ENCODE data around the gene TBC1D22A. TPM values are rescaled to one million over a fixed set of nuclear protein-coding genes. Genes with fewer than 3 reads are reported as not detected.

The TBC1D22A gene
- total RNA-seq, 2 donors from 2014 or later: 29.5 to 34.8 TPM

DNA sequence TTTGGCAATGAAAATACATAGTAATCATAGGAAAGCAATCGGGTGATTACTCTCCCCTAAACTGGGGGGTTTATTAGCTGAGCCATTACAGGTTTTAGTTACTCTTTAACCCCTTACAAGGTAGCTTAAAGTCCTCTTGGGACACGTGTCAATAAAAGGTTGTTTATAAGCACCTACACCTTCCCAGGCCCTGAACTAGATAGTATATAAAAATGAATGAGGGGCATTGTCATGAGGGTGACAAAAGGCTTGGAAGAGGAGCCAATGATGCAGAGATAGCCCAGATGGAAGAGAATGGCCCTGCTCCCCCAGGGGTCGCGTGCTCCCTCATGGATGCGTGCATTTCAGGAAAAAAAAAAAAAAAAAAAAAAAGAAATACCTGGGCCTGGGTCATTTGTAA is 276.9 kb downstream of the TBC1D22A start:
- Mint-ChIP-seq H3K4me1 (ENCODE audit: low read depth) (peaks cover 31% of the 10 kb centered on the region), H3K27ac (no peak overlapping the region), H3K27me3 (ENCODE audit: low read depth) (no peaks in the 10 kb centered on the region), H3K4me3 (no peak overlapping the region), H3K36me3 (ENCODE audit: insufficient read depth in 2 of 2) (no peaks in the 10 kb centered on the region), H3K9me3 (no peaks in the 10 kb centered on the region)
- DNase-seq (no peak), ATAC-seq (replicated peaks in 1 of 2) (no peak)

DNA sequence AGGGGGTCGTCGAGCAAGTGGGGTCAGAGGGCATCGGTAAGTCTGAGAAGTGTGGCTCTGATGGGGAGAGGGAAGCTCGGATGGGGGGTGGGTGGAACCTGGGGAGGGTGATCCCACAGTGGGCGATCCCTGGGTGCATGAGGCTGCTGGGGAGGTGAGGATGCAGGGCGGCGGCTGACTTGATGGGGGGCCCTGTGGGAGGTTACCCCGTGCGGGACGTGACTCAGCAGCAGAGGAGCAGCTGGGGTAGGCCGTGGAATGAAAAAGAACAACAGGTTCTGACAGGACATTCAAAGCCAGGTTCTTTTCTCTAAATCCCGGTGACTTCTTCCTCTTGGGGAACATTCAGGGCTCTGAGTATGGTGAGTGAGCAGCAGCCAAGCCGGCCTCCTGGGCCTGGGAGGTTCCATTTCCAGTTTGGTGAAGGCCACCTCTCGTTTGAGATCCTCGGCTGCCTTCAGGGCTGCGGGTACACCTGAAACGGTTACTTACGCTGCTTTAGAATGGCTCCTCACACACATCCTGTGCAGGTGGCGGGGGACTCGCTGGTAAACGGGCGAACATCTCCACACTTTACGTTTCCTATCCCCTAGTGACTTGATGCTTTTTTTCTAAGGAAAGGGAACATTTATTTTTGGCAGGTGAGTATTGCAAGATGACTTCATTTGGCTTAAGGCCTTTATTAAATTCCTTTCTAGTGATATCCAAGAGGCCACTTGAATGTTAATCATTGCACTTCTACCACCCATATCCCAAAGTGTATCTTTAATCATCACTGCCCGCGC is 278.2 kb downstream of the TBC1D22A start:
- no peak overlapping the region for H3K27ac Mint-ChIP-seq
- no peaks in the 10 kb centered on the region for H3K27me3 Mint-ChIP-seq (ENCODE audit: low read depth)
- ATAC-seq (replicated peaks in 1 of 2): no peak
- H3K36me3 Mint-ChIP-seq (ENCODE audit: insufficient read depth in 2 of 2): no peaks in the 10 kb centered on the region
- H3K4me3 Mint-ChIP-seq: no peak overlapping the region
- peaks cover 41% of the 10 kb centered on the region for H3K4me1 Mint-ChIP-seq (ENCODE audit: low read depth)
- DNase-seq: no peak
- H3K9me3 Mint-ChIP-seq: no peaks in the 10 kb centered on the region

GRCh38 chr22:47041271-47042115 is 279.0 kb downstream of the TBC1D22A start:
- ATAC-seq (replicated peaks in 1 of 2): no peak

DNA sequence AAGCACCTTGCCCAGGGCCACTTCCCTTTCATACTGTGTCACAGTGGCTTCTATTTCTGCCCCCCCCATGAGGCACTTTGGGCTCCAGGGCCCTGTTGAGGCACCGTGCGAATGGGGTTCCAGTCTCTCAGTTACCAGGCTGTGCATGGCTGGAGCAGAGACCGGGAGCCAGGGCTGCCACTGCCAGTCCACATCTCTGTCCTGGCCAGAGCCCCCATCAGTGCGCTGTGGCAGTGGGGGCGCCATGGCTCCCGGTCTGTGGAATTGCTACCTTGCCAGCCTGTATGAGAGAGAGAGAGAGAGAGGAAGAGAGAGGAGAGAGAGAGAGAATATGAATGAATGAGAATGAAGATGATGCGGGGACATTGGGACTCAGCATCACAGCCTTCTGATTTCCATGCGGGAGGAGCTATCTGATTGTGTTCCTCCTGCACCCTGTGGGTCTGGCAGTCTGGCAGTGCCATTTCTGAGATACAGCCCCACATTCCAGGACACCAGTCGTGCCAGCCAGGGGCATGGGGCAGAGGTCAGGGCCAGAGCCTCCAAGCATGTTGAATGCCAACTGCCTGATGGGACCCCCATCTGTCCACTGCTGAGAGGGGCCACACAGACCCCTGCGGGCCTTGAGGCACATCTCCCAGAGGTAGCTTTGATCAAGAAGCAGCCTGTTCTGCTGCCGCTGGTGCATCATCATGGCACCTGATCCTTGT is 279.8 kb downstream of the TBC1D22A start:
- no peaks in the 10 kb centered on the region for H3K36me3 Mint-ChIP-seq (ENCODE audit: insufficient read depth in 2 of 2)
- DNase-seq (no peak), ATAC-seq (replicated peaks in 1 of 2) (no peak)
- no peaks in the 10 kb centered on the region for H3K9me3 Mint-ChIP-seq
- peaks cover 41% of the 10 kb centered on the region for H3K4me1 Mint-ChIP-seq (ENCODE audit: low read depth)
- no peaks in the 10 kb centered on the region for H3K27me3 Mint-ChIP-seq (ENCODE audit: low read depth)
- no peak overlapping the region for H3K4me3 Mint-ChIP-seq
- no peak overlapping the region for H3K27ac Mint-ChIP-seq

More at GRCh38 chr22:47041271-47042115, 279.0 kb downstream of the TBC1D22A start:
- DNase-seq: no peak
- no peaks in the 10 kb centered on the region for H3K9me3 Mint-ChIP-seq
- H3K36me3 Mint-ChIP-seq (ENCODE audit: insufficient read depth in 2 of 2): no peaks in the 10 kb centered on the region
- no peak overlapping the region for H3K27ac Mint-ChIP-seq
- peaks cover 41% of the 10 kb centered on the region for H3K4me1 Mint-ChIP-seq (ENCODE audit: low read depth)
- H3K27me3 Mint-ChIP-seq (ENCODE audit: low read depth): no peaks in the 10 kb centered on the region
- H3K4me3 Mint-ChIP-seq: no peak overlapping the region

DNA sequence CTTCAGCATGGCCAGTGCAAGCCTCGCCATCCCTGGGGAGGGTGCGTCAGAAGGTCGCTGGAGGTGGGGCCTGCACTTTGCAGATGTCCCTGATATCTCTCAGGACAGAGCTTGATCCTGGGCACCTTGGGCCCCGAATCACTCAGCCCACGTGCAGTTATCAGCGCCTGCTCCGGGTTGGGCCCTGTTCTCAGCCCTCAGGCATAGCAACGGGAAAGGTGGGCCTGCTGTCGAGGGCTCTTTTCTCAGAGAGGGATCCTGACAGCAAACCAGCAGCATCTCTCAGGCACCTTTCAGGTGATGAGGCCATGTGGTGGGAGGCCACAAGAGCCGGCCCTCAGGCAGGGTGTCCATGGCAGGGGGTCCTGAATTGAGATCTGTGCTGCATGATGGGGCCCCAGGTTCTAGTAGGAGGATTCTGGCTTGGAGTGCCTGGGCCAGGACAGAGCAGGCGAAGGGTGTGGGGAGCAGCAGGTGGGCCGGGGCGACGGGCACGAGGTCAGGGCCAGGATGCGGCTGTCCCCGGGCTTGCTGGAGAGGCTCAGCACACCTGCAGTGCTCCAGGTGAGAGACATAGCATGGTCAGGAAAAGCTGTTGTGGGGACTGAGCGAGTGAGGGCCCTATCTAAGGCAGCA is 280.5 kb downstream of the TBC1D22A start:
- ATAC-seq (replicated peaks in 1 of 2): no peak
- Mint-ChIP-seq H3K27ac (no peak overlapping the region), H3K4me1 (ENCODE audit: low read depth) (peaks cover 41% of the 10 kb centered on the region), H3K9me3 (no peaks in the 10 kb centered on the region), H3K27me3 (ENCODE audit: low read depth) (no peaks in the 10 kb centered on the region), H3K4me3 (no peak overlapping the region), H3K36me3 (ENCODE audit: insufficient read depth in 2 of 2) (no peaks in the 10 kb centered on the region)
- DNase-seq: no peak

DNA sequence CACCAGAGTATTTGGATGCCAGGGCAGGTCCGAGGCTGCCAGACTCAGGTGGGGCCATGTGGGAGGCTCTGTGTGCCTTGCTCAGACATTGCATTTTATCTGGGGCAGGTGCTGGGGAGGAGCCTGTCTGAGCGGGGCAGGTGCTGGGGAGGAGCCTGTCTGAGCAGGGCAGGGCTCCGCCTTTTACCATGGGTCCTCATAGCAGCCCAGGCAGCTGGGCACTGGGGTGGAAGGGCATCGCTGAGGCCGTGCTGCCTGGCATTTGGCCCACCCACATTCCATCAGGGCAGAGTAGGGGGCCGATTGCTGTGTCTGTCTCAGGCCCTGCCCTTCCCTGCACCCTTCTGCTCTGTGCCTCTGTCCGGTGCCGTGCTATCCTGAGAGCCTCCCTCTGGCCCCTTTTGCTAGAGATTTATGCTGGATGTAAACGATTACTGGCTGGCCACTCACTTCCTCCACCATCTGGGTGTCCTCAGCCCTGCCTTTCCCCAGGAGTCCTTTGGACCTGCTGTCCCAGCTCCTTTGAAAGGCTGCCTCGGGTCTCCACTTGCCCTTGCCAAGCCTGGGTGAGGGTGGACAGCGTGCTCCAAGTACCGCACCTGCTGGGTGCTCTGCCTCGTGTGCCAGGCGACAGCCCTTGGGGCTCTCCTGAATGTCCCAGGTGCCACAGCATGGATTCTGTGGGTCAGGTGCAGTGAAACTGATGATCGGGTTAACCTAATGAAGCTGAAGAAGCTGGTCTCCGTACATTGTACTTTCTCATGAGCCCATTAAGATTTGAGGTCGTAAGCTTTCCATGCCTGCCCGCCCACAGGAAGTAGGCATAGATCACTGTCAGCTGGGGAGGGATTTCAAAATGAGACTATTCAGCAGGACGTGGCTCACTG is 281.6 kb downstream of the TBC1D22A start:
- no peaks in the 10 kb centered on the region for H3K27me3 Mint-ChIP-seq (ENCODE audit: low read depth)
- ATAC-seq (replicated peaks in 1 of 2): no peak
- H3K27ac Mint-ChIP-seq: no peak overlapping the region
- H3K4me1 Mint-ChIP-seq (ENCODE audit: low read depth): peaks cover 38% of the 10 kb centered on the region
- no peak for DNase-seq
- H3K36me3 Mint-ChIP-seq (ENCODE audit: insufficient read depth in 2 of 2): no peaks in the 10 kb centered on the region
- no peak overlapping the region for H3K4me3 Mint-ChIP-seq
- H3K9me3 Mint-ChIP-seq: no peaks in the 10 kb centered on the region

- H3K27me3 Mint-ChIP-seq (ENCODE audit: low read depth): no peaks in the 10 kb centered on the region
- no peaks in the 10 kb centered on the region for H3K9me3 Mint-ChIP-seq
- H3K36me3 Mint-ChIP-seq (ENCODE audit: insufficient read depth in 2 of 2): no peaks in the 10 kb centered on the region
- ATAC-seq (replicated peaks in 1 of 2) (no peak), DNase-seq (no peak)
- H3K4me3 Mint-ChIP-seq: no peak overlapping the region
- H3K27ac Mint-ChIP-seq: no peak overlapping the region
- peaks cover 35% of the 10 kb centered on the region for H3K4me1 Mint-ChIP-seq (ENCODE audit: low read depth)
Observed at GRCh38 chr22:47044722-47045535, 282.5 kb downstream of the TBC1D22A start.

DNA sequence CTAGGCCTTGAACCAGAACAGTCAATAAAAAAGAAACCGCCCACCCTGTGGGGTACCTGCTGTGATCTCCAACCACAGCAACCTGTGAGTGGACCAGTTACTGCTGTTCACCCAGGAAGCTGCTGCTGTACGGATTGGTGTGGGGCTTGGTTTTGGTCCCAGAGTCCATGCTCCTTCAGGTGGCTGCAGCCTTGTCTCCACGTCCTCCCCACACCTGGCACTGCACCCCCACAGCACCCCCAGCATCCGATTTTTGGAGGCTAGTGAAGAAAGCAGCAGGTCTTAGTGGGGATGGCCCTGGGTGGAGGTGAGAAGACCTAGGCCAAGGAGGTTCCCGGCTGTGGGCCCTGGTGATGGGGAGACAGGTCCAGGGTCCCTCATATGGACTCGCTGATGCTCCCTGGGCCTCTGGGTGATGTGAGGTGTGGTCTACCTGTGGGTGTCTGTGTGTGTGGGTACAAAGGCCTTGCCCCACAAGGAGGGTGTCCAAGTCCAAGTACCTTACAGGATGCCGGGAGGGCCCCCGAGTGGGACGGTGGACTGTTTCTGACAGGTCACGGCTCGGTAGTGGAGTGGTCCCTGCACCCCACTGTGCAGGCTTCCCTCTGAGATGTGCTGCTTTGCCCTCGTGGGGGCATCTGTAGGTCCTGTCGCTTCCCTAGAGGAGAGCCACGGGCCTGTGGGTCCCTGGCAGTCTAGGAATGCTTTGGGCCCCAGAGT is 283.4 kb downstream of the TBC1D22A start:
- H3K4me1 Mint-ChIP-seq (ENCODE audit: low read depth): peaks cover 35% of the 10 kb centered on the region
- DNase-seq (no peak), ATAC-seq (replicated peaks in 1 of 2) (no peak)
- H3K4me3 Mint-ChIP-seq: no peak overlapping the region
- H3K9me3 Mint-ChIP-seq: no peaks in the 10 kb centered on the region
- H3K27me3 Mint-ChIP-seq (ENCODE audit: low read depth): no peaks in the 10 kb centered on the region
- H3K27ac Mint-ChIP-seq: peak overlapping the region; percentile 34
- no peaks in the 10 kb centered on the region for H3K36me3 Mint-ChIP-seq (ENCODE audit: insufficient read depth in 2 of 2)

GRCh38 chr22:47046411-47047065 is 284.1 kb downstream of the TBC1D22A start:
- Mint-ChIP-seq H3K4me1 (ENCODE audit: low read depth) (peaks cover 35% of the 10 kb centered on the region), H3K9me3 (no peaks in the 10 kb centered on the region), H3K36me3 (ENCODE audit: insufficient read depth in 2 of 2) (no peaks in the 10 kb centered on the region), H3K27ac (peak overlapping the region; percentile 34), H3K4me3 (no peak overlapping the region), H3K27me3 (ENCODE audit: low read depth) (no peaks in the 10 kb centered on the region)
- no peak for DNase-seq
- no peak for ATAC-seq (replicated peaks in 1 of 2)

DNA sequence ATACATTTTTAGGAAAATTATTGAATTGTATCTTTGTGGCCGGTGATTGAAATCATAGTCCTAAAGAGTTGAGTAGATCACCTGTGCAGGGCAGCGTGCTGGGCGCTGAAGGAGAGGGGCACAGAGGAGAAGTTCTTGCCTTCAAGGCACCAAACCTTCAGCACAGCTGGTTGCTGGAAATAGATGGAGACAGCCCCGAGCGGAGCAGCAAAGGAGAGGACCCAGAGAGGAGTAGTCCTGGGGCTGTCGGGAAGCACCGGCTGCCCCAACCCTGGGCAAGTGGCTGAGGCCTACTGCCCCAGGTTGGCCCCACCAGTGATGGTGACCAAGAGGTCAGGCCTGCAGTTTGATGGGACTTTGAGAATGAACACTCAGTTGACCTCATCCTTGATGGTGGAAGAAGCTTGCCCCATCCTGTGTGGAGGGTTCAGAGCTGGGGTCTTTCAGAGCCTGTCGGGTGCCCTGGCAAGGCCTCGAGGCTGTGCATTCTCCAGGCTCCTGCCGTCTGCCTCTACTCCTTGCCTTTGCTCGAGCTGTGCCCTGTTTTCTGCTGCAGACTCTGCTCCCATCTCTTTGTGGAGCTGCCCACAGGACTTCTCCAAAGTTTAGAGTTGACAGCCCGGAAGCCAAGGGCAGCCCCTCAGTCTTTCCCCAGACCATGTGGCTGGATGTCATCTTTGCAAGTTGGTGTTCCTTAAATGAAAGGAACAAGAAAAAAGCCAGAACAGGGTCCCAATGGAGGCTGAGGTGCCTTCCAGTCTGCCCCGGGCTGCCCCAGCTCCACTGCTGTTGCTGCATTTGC is 285.1 kb downstream of the TBC1D22A start:
- DNase-seq: no peak
- no peaks in the 10 kb centered on the region for H3K36me3 Mint-ChIP-seq (ENCODE audit: insufficient read depth in 2 of 2)
- H3K27ac Mint-ChIP-seq: peak overlapping the region; percentile 53
- H3K4me3 Mint-ChIP-seq: no peak overlapping the region
- ATAC-seq (replicated peaks in 1 of 2): no peak
- H3K4me1 Mint-ChIP-seq (ENCODE audit: low read depth): peaks cover 29% of the 10 kb centered on the region
- H3K27me3 Mint-ChIP-seq (ENCODE audit: low read depth): no peaks in the 10 kb centered on the region
- no peaks in the 10 kb centered on the region for H3K9me3 Mint-ChIP-seq

All from activated T-cell treated with anti-CD3 and anti-CD28 coated beads, Interleukin-2, amount 50 U/mL, for 72 hours (primary cell).